GM19023 (cell line): ENCODE results near the gene S100A13.
"Not testable (repeated sequence)": the region's sequence is repeated elsewhere in the genome, so short reads cannot be mapped to it uniquely, and the experiment has no call there.

Source experiments
- ATAC-seq: cut with Tn5 transposase; IDR thresholded peaks from one replicate; pipeline ENCODE4 v1.9.1; 2021; ENCODE audit warnings: mild to moderate bottlenecking, moderate library complexity; ENCODE audit not compliant: unreplicated experiment

Gene S100A13

DNA sequence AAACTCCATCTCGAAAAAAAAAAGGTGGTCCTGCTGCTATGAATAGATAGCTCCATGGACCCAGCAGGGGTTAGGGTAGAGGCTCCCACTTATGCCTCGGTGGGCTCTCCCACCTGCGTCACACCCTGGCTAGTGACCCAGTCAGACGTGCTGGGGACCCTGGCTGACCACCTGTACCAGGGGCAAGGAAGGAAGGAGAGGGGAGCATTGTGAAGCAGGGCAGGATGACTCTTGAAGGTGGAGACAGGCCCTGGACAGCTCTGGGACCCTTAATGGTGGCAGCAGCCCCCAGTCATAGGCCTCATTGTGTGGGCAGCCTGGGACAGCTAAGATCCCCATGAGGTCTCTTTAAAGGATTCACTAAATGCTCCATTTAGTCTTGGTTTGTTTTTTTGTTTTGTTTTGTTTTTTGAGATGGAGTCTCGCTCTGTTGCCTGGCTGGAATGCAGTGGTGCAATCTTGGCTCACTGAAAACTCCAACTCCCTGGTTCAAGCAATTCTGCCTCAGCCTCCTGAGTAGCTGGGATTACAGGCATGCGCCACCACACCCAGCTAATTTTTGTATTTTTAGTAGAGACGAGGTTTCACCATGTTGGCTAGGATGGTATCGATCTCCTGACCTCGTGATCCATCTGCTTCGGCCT is 20.8 kb upstream of the S100A13 start:
- no peak for ATAC-seq

DNA sequence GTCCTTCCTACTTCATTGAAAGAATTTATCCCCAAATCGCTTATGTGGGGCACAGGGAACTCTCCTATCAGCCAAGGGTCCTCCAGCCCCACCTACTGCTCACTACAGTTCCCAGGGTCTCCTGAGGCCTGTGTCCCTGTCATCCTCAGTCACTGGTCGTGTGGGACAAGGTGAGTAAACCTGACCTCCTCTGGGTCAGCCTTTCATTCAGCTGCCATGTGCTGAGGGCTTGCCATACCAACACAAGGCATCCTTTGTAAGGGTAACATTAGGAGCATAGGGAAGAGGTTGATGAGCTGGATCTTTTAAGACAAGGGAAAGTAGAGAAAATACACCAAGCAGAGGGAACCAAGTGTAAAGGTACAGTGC is 20.0 kb upstream of the S100A13 start:
- no peak for ATAC-seq

GRCh38 chr1:153646672-153647345 is 19.5 kb upstream of the S100A13 start:
- ATAC-seq, result no peak

- ATAC-seq, result no peak
Observed at GRCh38 chr1:153643816-153644215, 16.5 kb upstream of the S100A13 start.

DNA sequence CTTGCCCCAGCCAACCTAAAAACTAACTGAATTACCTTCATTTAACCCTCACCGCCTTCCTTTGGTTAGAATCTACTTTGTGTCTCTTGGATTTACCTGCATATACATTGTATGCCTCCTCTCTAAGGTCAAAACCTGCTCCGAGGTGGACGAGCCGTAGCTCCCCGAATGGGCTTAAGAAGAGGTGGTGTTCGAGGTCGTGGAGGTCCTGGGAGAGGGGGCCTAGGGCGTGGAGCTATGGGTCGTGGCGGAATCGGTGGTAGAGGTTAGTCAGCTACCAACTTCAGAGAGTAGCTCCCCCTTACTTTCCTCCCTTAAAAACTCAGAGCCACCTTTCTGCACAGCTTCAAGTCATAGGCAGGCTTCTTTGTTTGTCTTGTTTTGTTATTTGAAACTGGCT is 15.8 kb upstream of the S100A13 start:
- no peak for ATAC-seq

DNA sequence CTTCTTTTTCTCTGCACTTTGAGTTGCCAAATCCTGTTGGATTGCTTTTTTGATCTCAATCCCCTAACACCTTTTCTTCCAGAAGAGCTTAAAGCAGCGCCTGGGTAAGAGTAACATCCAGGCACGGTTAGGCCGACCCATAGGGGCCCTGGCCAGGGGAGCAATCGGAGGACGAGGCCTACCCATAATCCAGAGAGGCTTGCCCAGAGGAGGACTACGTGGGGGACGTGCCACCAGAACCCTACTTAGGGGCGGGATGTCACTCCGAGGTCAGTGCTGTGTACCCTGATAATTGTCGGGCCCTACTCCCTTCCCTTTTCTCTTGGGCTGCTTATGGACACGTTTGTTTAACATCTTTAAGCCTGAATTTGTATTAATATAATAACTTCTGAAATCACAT is 14.9 kb upstream of the S100A13 start:
- no peak for ATAC-seq

GRCh38 chr1:153640861-153641260 is 13.6 kb upstream of the S100A13 start:
- no peak for ATAC-seq

GRCh38 chr1:153640213-153640612 is 12.9 kb upstream of the S100A13 start:
- not testable (repeated sequence) for ATAC-seq

DNA sequence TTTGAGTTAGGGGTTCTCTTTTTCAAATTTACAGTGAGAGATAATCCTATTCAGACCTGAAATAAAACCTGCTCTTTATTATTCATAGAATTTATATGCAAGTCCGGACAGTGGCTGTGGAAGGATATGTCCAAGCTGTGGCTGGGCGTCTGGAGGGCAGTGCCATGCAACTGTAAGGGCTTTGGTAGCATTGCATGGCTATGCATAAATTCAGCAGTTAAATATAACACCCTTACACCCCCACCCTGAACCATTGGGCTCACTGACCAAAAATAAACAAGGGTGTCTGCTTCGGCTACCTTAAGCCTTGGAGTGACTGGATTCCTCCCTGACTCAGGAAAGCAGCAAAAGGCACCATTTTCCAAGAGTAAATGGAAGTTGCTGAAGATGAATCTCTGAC is 12.0 kb upstream of the S100A13 start:
- ATAC-seq, result no peak

GRCh38 chr1:153638261-153638660 is 11.0 kb upstream of the S100A13 start:
- no peak for ATAC-seq

- no peak for ATAC-seq
Observed at GRCh38 chr1:153636312-153636711, 9.0 kb upstream of the S100A13 start.

- ATAC-seq, result no peak
Observed at GRCh38 chr1:153635872-153636271, 8.6 kb upstream of the S100A13 start.

DNA sequence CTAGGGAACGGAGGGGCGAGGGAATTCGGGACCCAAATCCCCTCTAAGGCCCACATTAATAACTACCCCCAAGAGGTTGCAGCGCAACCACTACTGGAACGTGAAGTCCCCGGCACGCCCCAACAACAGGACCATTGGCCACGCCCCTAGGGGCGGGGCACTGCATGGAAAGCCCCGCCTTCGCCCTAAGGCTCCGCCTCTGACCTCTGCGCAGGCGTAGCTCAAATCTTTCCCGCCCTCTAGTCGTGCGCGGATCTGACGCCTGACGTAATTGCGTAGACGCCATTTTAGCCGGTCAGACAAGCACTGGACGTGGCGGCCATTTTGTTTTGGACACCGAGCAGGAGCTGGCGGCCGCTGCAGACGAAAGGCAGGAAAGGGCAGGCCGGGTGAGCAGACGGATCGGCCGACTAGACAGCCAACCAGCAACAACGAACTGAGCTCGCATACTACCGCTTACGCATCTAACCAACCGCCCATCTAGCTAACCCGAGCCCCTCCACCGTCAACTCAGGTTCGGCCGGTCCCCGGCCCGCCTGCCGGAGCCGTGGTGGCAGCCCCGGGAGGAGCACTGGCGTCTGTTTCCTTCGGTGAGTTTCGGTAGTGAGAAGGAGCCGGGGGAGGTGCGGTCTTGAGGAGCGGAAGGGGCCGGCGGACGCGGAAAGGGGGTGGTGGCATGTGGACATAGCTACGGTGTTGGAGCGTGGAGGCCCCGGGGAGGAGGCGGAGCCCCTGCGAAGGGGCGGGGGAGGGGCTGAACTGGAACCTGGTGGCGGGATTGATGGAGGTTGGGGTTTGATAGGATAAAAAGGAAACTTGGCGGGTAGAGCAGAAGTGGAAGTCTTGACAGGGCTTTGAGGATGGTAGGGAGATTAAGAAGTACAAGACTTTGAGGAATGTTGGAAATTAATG is 6.7 kb upstream of the S100A13 start, which contains the start of gene CHTOP:
TSS of gene CHTOP (plus strand) at position 313 of the 912 bp plus-strand sequence. CDS start 2,523 bp downstream, outside the sequence.
- ATAC-seq, result peak; percentile 90

DNA sequence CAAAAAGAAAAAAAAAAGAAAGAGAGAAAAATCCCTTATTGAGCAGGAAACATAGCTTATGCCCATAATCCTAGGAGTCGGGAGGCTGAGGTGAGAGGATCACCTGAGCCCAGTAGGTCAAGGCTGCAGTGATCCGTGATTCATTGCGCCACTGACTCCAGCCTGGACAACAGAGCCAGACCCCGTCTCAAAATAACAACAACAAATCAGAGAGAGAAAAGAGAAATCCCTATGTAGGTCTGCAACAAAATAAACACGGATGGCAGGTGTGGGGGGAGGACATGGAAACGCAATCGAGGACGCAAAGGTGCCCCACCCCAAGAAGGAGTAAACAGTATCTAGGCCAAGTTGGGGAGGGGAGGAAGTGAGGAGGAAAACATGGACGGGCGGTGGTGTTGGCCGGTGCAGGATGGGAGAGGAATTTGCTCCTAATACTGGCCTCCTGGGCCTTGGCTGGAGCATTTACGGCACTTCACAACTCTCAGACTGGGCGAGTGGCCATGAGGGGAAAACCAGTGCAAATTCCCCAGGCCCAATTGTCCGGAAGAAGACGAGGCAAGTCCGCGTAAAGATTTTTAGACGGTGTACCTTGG is 6.0 kb upstream of the S100A13 start:
- ATAC-seq, result peak; percentile 5

DNA sequence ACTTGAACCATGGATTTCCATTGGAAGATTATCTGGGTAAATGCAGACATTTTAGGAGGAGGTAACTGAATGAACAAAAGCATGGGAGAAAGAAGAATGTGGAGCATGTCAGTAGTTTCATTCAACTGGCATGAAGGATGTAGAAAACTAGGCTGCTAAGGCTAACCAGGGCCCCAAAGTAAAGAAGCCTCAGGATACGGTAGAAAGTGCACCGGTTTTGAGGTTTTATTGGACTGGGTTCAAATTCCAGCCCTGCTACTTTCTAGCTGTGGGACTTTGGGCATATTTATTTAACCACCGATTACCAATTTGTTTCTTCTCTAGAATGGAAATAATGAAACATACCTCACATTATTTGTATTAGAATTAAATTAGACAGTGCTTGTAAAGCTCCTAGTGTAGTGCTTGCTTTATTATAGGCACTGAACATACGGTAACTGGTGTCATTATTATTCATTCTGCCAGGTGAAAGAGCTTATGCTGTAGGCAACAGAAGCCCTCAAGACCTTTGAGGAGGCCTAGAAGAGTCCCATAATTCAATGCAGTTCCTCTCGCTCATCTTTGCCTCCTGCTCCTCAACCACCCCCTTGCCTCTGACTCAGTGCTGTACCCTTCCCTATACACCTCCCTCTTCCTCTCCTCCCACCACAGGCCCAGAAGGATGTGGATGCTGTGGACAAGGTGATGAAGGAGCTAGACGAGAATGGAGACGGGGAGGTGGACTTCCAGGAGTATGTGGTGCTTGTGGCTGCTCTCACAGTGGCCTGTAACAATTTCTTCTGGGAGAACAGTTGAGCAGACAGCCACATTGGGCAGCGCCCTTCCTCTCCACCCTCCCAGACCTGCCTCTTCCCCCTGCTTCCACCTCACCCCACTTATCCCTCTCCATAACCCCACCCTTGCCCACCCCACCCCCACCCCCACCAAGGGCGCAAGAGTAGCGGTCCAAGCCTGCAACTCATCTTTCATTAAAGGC is 4.0 kb upstream of the S100A13 start:
- no peak for ATAC-seq

- ATAC-seq, result no peak
Observed at GRCh38 chr1:153630384-153630783, 3.1 kb upstream of the S100A13 start.

DNA sequence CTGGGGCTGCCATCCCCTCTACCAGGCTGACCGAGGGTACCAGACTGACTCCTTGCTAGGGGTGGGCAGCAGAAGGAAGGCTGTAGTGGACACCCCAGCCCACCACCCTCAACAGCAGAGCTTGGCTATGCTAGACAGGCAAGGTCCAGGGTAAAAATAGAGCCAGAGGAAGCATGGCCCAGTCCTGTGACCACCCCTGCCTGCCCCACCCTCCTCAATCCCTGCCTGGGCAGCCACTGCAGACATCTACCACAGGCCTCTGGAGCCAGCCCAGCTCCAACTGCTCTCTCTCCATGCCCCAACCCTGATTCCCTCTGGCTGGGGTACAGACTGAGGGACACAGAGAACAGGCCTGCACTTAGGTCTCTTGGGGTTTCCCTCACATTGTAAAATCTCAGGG is 2.7 kb upstream of the S100A13 start:
- ATAC-seq, result no peak

- ATAC-seq, result no peak
Observed at GRCh38 chr1:153629343-153629665, 2.0 kb upstream of the S100A13 start.

- ATAC-seq, result no peak
Observed at GRCh38 chr1:153628638-153629342, 1.5 kb upstream of the S100A13 start.
